ENCODE data around the gene RUFY3. TPM values are rescaled to one million over a fixed set of nuclear protein-coding genes. Genes with fewer than 3 reads are reported as not detected.

Gene RUFY3
- polyA plus RNA-seq, 3 donors, result 11.1 to 37.3 (median 12.5) TPM

- peak overlapping the region in 2 of 7 donors; percentile 20 for H3K27ac Mint-ChIP-seq
- no peaks in the 10 kb centered on the region for H3K9me3 ChIP-seq (replicated peaks in 1 of 2; ENCODE audit: control insufficient read depth in 1 of 2, insufficient read depth in 1 of 2, low read length in 2 of 2)
- no peak overlapping the region for H3K9ac ChIP-seq (ENCODE audit: insufficient read depth, low read length, poor library complexity, severe bottlenecking)
- no peak for TF ChIP-seq CTCF (IDR thresholded peaks at IDR 0.05)
- no peak overlapping the region for H3K4me2 ChIP-seq (replicated peaks; ENCODE audit: extremely low read depth, low read length, poor library complexity, severe bottlenecking)
- H3K79me2 ChIP-seq (ENCODE audit: insufficient read depth, low read length), result peaks cover 17% of the 10 kb centered on the region
- no peaks in the 10 kb centered on the region for H3K4me1 Mint-ChIP-seq
- no peaks in the 10 kb centered on the region for H3K27me3 ChIP-seq (ENCODE audit: control insufficient read depth in 2 of 2, insufficient read depth in 2 of 2, low read length in 2 of 2)
- intact Hi-C loops (cut with micrococcal nuclease), result no loop called here
- no peaks in the 10 kb centered on the region for H3K9me3 Mint-ChIP-seq
- H3K36me3 Mint-ChIP-seq, result peaks cover 73 to 96% of the 10 kb centered on the region in 2 donors
- no peak for DNase-seq
- H3K27me3 Mint-ChIP-seq (ENCODE audit: low read depth in 3 of 3), result peaks cover 0 to 2% (median 1%) of the 10 kb centered on the region in 3 donors
- peaks cover 87 to 96% of the 10 kb centered on the region in 2 donors for H3K36me3 ChIP-seq (replicated peaks in 1 of 2; ENCODE audit: control insufficient read depth in 1 of 2, insufficient read depth in 2 of 2, low read length in 2 of 2)
- no peaks in the 10 kb centered on the region for H3K4me1 ChIP-seq (ENCODE audit: control insufficient read depth in 1 of 2, insufficient read depth in 2 of 2, low read length in 2 of 2)
- no peak overlapping the region for H3K27ac ChIP-seq (ENCODE audit: low read depth in 1 of 2, low read length in 2 of 2)
- no peak overlapping the region for H3K4me3 ChIP-seq (replicated peaks in 1 of 3; ENCODE audit: low read depth in 2 of 3, low read length in 3 of 3)
- WGBS (ENCODE audit: insufficient coverage), result 100% methylated on average over 1 of the region's 1 CpG
- peaks cover 44% of the 10 kb centered on the region for H4K20me1 ChIP-seq (ENCODE audit: insufficient read depth, low read length)
- H3K4me3 Mint-ChIP-seq, result no peak overlapping the region
- no peak overlapping the region for H2AFZ ChIP-seq (ENCODE audit: insufficient read depth, low read depth, low read length, poor library complexity, severe bottlenecking)
Observed at GRCh38 chr4:70829492-70829891, 107.7 kb downstream of the RUFY3 start.

GRCh38 chr4:70830054-70830453, 108.3 kb downstream of the RUFY3 start:
- Mint-ChIP-seq H3K9me3 (no peaks in the 10 kb centered on the region), H3K27me3 (ENCODE audit: low read depth in 3 of 3) (peaks cover 0 to 2% (median 2%) of the 10 kb centered on the region in 3 donors), H3K4me1 (no peaks in the 10 kb centered on the region), H3K36me3 (peaks cover 74 to 96% of the 10 kb centered on the region in 2 donors), H3K4me3 (no peak overlapping the region), H3K27ac (peak overlapping the region in 1 of 7 donors; percentile 20)
- Histone ChIP-seq H3K27ac (ENCODE audit: low read depth in 1 of 2, low read length in 2 of 2) (no peak overlapping the region), H3K79me2 (ENCODE audit: insufficient read depth, low read length) (peaks cover 23% of the 10 kb centered on the region), H3K4me3 (replicated peaks in 1 of 3; ENCODE audit: low read depth in 2 of 3, low read length in 3 of 3) (no peak overlapping the region), H2AFZ (ENCODE audit: insufficient read depth, low read depth, low read length, poor library complexity, severe bottlenecking) (no peak overlapping the region), H4K20me1 (ENCODE audit: insufficient read depth, low read length) (peaks cover 50% of the 10 kb centered on the region), H3K36me3 (replicated peaks in 1 of 2; ENCODE audit: control insufficient read depth in 1 of 2, insufficient read depth in 2 of 2, low read length in 2 of 2) (peaks cover 84 to 96% of the 10 kb centered on the region in 2 donors), H3K27me3 (ENCODE audit: control insufficient read depth in 2 of 2, insufficient read depth in 2 of 2, low read length in 2 of 2) (no peaks in the 10 kb centered on the region), H3K4me2 (replicated peaks; ENCODE audit: extremely low read depth, low read length, poor library complexity, severe bottlenecking) (no peak overlapping the region), H3K9me3 (replicated peaks in 1 of 2; ENCODE audit: control insufficient read depth in 1 of 2, insufficient read depth in 1 of 2, low read length in 2 of 2) (no peaks in the 10 kb centered on the region), H3K9ac (ENCODE audit: insufficient read depth, low read length, poor library complexity, severe bottlenecking) (no peak overlapping the region), H3K4me1 (ENCODE audit: control insufficient read depth in 1 of 2, insufficient read depth in 2 of 2, low read length in 2 of 2) (no peaks in the 10 kb centered on the region)
- no peak for TF ChIP-seq CTCF (IDR thresholded peaks at IDR 0.05)
- no peak for DNase-seq
- intact Hi-C loops (cut with micrococcal nuclease), result no loop called here
- WGBS (ENCODE audit: insufficient coverage), result 100% methylated on average over 4 of the region's 9 CpGs

All from CD14-positive monocyte (primary cell).